Activated CD4-positive, alpha-beta T cell treated with anti-CD3 and anti-CD28 coated beads, Interleukin-2, amount 10 ng/mL, durations not matched to agents 7 days and 5 days (primary cell): ENCODE measurements around the gene UTP14C. TPM values are rescaled to one million over a fixed set of nuclear protein-coding genes. Genes with fewer than 3 reads are reported as not detected.
"Not testable (repeated sequence)": the region's sequence is repeated elsewhere in the genome, so short reads cannot be mapped to it uniquely, and the experiment has no call there.

Experiments used
- CTCF ChIA-PET: fragments of 350-600 bp; sonication (Branson Sonifier 250); formaldehyde crosslinking; loops from one replicate; lab custom pipeline; 2021; ENCODE audit warnings: antibody characterized with exemption; lab: Charles Lee
- POLR2A ChIA-PET: fragments of 350-600 bp; sonication (Branson Sonifier 250); formaldehyde crosslinking; loops from one replicate; lab custom pipeline; 2021; ENCODE audit warnings: antibody characterized with exemption; lab: Charles Lee
- DNase-seq: peaks from one replicate; pipeline ENCODE4 v3.0.0-alpha.2; 2020
- H3K27ac Mint-ChIP-seq: one replicate; pipeline ENCODE4 v1.8.0; 2021; ENCODE audit warnings: mild to moderate bottlenecking, moderate library complexity, mixed read lengths
- H3K27me3 Mint-ChIP-seq: one replicate; pipeline ENCODE4 v1.8.0; 2021; ENCODE audit warnings: mixed read lengths
- H3K36me3 Mint-ChIP-seq: one replicate; pipeline ENCODE4 v1.8.0; 2021; ENCODE audit warnings: low read depth, mixed read lengths
- H3K4me1 Mint-ChIP-seq: one replicate; pipeline ENCODE4 v1.8.0; 2021; ENCODE audit warnings: mixed read lengths
- H3K4me3 Mint-ChIP-seq: one replicate; pipeline ENCODE4 v1.8.0; 2021; ENCODE audit warnings: mild to moderate bottlenecking, moderate library complexity, mixed read lengths
- H3K9me3 Mint-ChIP-seq: one replicate; pipeline ENCODE4 v1.8.0; 2021; ENCODE audit warnings: mixed read lengths
- total RNA-seq, 2 experiments: library from RNA; stranded (reverse); gene quantifications; one replicate each; pipeline ENCODE4 v1.2.3, GENCODE V29; 2021

The UTP14C gene, protein sequence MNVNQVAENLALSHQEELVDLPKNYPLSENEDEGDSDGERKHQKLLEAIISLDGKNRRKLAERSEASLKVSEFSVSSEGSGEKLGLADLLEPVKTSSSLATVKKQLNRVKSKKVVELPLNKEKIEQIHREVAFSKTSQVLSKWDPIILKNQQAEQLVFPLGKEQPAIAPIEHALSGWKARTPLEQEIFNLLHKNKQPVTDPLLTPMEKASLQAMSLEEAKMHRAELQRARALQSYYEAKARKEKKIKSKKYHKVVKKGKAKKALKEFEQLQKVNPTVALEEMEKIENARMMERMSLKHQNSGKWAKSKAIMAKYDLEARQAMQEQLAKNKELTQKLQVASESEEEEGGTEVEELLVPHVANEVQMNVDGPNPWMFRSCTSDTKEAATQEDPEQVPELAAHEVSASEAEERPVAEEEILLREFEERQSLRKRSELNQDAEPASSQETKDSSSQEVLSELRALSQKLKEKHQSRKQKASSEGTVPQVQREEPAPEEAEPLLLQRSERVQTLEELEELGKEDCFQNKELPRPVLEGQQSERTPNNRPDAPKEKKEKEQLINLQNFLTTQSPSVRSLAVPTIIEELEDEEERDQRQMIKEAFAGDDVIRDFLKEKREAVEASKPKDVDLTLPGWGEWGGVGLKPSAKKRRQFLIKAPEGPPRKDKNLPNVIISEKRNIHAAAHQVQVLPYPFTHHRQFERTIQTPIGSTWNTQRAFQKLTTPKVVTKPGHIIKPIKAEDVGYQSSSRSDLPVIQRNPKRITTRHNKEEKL
- total RNA-seq = 10 to 100 TPM; 11.7 to 12.9 TPM

DNA sequence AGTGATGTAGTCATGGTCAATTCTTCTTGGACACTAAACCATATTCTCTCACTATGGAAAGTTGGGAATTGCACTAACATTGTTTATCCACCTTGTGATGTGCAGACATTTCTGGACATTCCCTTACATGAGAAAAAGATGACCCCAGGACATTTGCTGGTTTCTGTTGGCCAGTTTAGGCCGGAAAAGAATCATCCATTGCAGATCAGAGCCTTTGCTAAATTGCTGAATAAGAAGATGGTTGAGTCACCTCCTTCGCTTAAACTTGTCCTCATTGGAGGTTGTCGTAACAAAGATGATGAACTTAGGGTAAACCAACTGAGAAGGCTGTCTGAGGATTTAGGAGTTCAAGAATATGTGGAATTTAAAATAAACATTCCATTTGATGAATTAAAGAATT, at the start of gene UTP14C:
TSS of gene UTP14C (plus strand) at position 211 of the 400 bp plus-strand sequence. CDS start 4,114 bp downstream, outside the sequence.
- H3K4me3 Mint-ChIP-seq = no peak within 1 kb of the TSS
- H3K9me3 Mint-ChIP-seq = peaks cover 13% of the 10 kb centered on the region
- no peak within 1 kb of the TSS for H3K27ac Mint-ChIP-seq
- H3K27me3 Mint-ChIP-seq = no peaks in the 10 kb centered on the region
- ChIA-PET POLR2A (no interaction called here), CTCF (no interaction called here)
- H3K36me3 Mint-ChIP-seq = peaks cover 80% of the 10 kb centered on the region
- H3K4me1 Mint-ChIP-seq = peaks cover 7% of the 10 kb centered on the region
- no peak for DNase-seq

DNA sequence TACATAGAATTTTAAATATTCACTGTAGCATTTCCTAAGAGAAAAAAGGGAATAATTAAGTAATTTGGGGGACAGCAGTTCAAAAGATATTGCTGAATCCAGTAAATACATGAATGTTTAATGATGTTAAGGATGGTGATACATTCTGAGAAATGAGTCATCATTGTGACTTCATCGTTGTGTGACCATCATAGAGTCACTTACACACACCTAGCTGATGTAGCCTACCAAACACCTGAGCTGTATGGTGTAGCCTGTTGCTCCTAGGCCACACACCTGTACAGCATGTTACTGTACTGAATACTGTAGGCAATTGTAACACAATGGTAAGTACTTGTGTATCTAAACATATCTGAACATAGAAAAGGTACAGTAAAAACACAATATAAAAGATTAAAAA, 48.1 kb upstream of the UTP14C start:
- H3K36me3 Mint-ChIP-seq = no peaks in the 10 kb centered on the region
- no peak for DNase-seq
- peaks cover 4% of the 10 kb centered on the region for H3K4me1 Mint-ChIP-seq
- H3K9me3 Mint-ChIP-seq = no peaks in the 10 kb centered on the region
- POLR2A ChIA-PET = no interaction called here
- peaks cover 2% of the 10 kb centered on the region for H3K27me3 Mint-ChIP-seq
- CTCF ChIA-PET = interaction anchor here (0.9 kb wide), 2 partner anchors 15 to 176 kb away, joined by 3 to 5 read pairs; no protein-coding TSS in a partner anchor
- no peak overlapping the region for H3K4me3 Mint-ChIP-seq
- no peak overlapping the region for H3K27ac Mint-ChIP-seq

DNA sequence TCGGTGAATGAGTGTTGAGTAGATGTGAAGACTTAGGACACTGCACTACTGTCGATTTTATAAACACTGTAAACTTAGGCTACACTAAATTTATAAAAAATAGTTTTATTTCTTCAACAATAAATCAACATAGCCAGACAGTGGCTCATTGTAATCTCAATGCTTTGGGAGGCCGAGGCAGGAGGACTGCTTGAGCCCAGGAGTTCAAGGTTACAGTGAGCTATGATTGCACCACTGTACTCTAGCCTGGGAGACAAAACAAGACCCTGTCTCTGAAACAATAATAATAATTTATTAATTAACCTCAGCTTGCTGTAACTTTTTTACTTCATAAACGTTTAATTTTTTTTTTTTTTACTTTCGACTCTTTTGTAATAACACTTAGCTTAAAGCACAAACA, 47.6 kb upstream of the UTP14C start:
- Mint-ChIP-seq H3K9me3 (no peaks in the 10 kb centered on the region), H3K4me1 (peaks cover 2% of the 10 kb centered on the region), H3K27ac (no peak overlapping the region), H3K27me3 (peaks cover 2% of the 10 kb centered on the region), H3K4me3 (no peak overlapping the region), H3K36me3 (no peaks in the 10 kb centered on the region)
- no peak for DNase-seq
- ChIA-PET POLR2A (no interaction called here), CTCF (interaction anchor here (0.9 to 1.0 kb wide), 3 partner anchors 14 to 177 kb away, joined by 3 to 5 read pairs (median 3); no protein-coding TSS in a partner anchor)

DNA sequence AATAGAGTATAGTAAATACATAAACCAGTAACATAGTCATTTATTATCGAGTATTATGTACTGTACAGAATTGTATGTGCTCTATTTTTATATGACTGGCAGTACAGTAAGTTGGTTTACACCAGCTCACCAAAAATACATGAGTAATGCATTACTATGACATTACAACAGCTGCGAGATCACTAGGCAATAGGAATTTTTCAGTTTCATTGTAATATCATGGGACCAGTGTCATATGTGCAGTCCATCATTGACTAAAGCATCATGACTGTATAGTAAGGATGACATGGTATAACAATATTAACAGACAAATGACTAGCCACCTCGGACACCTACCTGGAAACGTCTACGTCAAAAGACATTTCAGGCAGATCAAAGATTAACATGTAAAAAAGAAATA, 46.9 kb upstream of the UTP14C start:
- H3K36me3 Mint-ChIP-seq = no peaks in the 10 kb centered on the region
- H3K27ac Mint-ChIP-seq = no peak overlapping the region
- H3K27me3 Mint-ChIP-seq = peaks cover 2% of the 10 kb centered on the region
- no peaks in the 10 kb centered on the region for H3K9me3 Mint-ChIP-seq
- H3K4me1 Mint-ChIP-seq = no peaks in the 10 kb centered on the region
- H3K4me3 Mint-ChIP-seq = no peak overlapping the region
- no peak for DNase-seq
- POLR2A ChIA-PET = no interaction called here
- CTCF ChIA-PET = interaction anchor here (1.0 to 1.2 kb wide), 2 partner anchors 18 to 19 kb away, joined by 3 read pairs; no protein-coding TSS in a partner anchor

DNA sequence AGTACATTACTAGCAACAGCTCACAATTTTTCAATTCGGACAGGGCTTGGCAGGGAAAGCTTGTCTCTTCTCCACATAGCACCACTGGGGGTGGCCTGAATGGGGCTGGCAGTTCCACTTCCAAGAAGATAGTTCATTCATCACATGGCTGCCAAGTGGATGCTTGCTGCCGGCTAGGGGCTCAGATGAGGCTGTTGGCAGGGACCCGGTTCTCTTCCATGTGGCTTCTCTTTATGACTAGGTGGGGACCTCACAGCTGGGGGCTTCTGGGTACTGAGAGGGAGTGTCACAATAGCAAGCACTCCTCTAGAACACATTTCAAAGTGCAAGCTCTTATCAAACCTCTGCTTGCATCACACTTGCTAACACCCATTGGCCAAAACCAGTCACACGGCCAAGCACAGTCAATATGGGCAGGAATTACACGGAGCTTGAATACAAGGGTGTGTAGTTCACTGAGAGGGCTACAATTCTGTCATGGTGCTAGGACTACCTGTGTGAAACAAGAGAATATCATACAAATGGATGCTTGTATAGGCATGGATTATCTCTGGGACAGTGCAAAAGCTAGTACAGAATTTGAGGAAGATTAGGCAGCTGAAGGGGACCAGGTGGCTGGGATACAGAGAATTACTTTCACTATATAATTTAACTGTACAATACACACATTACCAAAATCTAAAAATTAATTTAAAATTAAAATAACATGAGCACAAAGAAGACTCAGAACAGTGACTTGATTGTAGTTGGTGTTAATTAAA, 45.5 kb upstream of the UTP14C start:
- peaks cover 2% of the 10 kb centered on the region for H3K27me3 Mint-ChIP-seq
- DNase-seq = no peak
- CTCF ChIA-PET = interaction anchor here (1.2 to 1.3 kb wide), 2 partner anchors 13 to 19 kb away, joined by 3 to 5 read pairs; no protein-coding TSS in a partner anchor
- no peaks in the 10 kb centered on the region for H3K9me3 Mint-ChIP-seq
- H3K36me3 Mint-ChIP-seq = no peaks in the 10 kb centered on the region
- POLR2A ChIA-PET = no interaction called here
- H3K4me3 Mint-ChIP-seq = no peak overlapping the region
- H3K27ac Mint-ChIP-seq = no peak overlapping the region
- no peaks in the 10 kb centered on the region for H3K4me1 Mint-ChIP-seq

DNA sequence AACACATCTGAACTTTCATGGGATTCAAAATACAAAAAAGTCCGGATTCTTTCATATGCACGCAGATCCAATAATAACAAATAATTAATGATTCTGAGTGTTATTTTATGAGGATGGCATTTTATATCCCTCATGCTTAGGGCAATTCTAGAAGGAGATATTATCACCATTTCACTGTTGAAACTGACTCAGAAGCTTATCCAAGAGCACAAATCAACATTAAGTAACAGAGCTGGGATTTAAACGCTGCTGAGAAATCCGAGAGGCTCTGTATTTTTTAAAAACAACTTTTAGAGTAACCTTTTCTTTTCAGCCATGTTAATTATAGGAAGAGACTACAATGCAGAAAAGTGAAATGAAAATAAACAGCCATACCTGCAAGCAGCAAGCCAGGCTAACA, 43.6 kb upstream of the UTP14C start:
- CTCF ChIA-PET = no interaction called here
- H3K27me3 Mint-ChIP-seq = peaks cover 15% of the 10 kb centered on the region
- DNase-seq = no peak
- no peak overlapping the region for H3K27ac Mint-ChIP-seq
- POLR2A ChIA-PET = no interaction called here
- no peaks in the 10 kb centered on the region for H3K36me3 Mint-ChIP-seq
- no peak overlapping the region for H3K4me3 Mint-ChIP-seq
- no peaks in the 10 kb centered on the region for H3K4me1 Mint-ChIP-seq
- no peaks in the 10 kb centered on the region for H3K9me3 Mint-ChIP-seq

DNA sequence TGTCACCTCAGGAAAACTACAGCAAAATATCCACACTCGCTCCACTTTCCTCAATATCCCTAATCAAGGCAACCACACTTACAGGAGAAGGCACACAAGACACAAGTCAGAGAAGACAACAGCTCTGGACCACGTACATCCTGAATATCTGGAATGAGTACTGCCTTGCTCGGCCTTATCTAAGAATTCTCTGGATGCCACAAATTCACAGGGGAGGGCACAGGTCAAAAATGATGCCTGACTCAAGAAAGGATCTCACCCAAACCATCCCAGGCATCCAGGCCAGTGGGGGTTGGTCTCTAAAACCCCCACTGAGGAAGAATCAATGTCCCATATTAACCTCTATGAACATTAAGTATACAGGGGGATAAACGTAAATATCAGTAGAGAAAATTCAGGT, 43.1 kb upstream of the UTP14C start:
- POLR2A ChIA-PET = no interaction called here

DNA sequence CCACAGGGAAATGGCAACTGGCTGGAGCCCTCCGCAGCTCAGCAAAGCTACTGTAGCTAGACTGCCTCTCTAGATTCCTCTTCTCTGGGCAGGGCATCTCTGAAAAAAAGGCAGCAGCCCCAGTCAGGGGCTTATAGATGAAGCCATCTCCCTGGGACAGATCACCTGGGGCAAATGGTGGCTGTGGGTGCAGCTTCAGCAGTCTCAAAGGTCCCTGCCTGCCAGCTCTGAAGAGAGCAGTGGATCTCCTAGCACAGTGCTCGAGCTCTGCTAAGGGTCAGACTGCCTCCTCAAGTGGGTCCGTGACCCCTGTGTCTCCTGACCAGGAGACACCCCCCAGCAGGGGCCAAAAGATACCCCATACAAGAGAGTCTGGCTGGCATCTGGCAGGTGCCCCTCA, 41.2 kb upstream of the UTP14C start:
- H3K4me1 Mint-ChIP-seq, H3K36me3 Mint-ChIP-seq, H3K4me3 Mint-ChIP-seq, H3K9me3 Mint-ChIP-seq, DNase-seq, POLR2A ChIA-PET, H3K27ac Mint-ChIP-seq, CTCF ChIA-PET: not testable (repeated sequence)
- peaks cover 26% of the 10 kb centered on the region for H3K27me3 Mint-ChIP-seq

More for the DNA sequence above, 43.1 kb upstream of the UTP14C start:
- Mint-ChIP-seq H3K36me3 (no peaks in the 10 kb centered on the region), H3K9me3 (no peaks in the 10 kb centered on the region), H3K4me3 (no peak overlapping the region), H3K27ac (no peak overlapping the region), H3K4me1 (no peaks in the 10 kb centered on the region), H3K27me3 (peaks cover 17% of the 10 kb centered on the region)
- CTCF ChIA-PET = no interaction called here
- no peak for DNase-seq

DNA sequence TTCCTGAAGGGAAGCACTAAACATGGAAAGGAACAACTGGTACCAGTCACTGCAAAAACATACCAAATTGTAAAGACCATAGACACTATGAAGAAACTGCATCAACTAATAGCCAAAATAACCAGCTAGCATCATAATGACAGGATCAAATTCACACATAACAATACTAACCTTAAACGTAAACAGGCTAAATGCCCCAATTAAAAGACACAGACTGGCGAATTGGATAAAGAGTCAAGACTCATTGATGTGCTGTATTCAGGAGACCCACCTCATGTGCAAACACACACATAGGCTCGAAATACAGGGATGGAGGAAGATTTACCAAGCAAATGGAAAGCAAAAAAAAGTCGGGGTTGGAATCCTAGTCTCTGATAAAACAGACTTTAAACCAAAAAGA, 39.6 kb upstream of the UTP14C start:
- H3K4me1 Mint-ChIP-seq, H3K4me3 Mint-ChIP-seq, POLR2A ChIA-PET, H3K27ac Mint-ChIP-seq, H3K36me3 Mint-ChIP-seq, H3K9me3 Mint-ChIP-seq, CTCF ChIA-PET, DNase-seq: not testable (repeated sequence)
- peaks cover 26% of the 10 kb centered on the region for H3K27me3 Mint-ChIP-seq

DNA sequence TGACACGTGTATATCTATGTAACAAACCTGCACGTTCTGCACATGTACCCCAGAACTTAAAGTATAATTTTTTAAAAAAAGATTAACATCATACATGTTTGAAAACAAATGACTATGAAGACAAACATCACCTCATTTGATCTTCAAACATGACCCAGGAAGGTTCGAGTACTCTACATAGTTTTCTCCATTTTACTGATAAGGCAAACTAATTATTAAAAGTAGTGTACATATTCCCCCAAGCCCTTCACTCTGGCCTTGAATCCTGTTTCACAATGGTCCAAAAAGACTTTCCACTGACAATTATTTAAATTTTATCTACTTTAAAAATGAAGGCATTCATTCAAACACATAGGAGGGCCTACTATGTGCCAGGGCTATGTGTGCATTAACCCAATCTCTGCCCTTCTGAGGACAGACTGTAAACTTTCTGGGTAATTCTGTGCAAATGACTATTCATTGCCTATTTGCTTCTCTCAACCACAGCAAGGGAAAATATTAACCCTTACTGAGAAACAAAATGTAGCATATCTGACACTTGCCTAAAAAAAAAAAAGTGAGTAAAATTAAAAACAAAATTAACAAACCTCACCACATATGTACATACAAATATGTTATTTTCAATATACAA, 35.4 kb upstream of the UTP14C start:
- H3K36me3 Mint-ChIP-seq = no peaks in the 10 kb centered on the region

DNA sequence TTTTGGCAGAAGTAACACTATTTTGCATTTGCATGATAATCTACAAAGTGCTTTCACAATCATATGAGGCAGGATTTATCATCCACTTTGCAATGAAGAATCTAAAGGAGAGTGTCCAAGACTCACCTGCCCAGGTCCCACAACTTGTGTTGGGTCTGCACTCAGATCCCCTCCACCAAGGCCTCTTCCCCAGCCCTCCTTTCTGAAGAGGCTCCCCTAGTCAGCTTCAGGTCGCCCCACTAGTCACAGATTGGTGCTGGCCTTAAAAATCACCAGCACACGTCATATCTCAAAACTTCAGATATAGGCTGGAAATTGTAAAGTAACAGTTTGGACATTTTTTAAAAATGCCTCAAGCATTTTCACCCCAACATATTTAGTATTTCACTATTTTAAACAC, 30.8 kb upstream of the UTP14C start:
- peaks cover 7% of the 10 kb centered on the region for H3K27me3 Mint-ChIP-seq
- no peak for DNase-seq
- no peaks in the 10 kb centered on the region for H3K9me3 Mint-ChIP-seq
- CTCF ChIA-PET = no interaction called here
- no peaks in the 10 kb centered on the region for H3K36me3 Mint-ChIP-seq
- H3K27ac Mint-ChIP-seq = no peak overlapping the region
- no peak overlapping the region for H3K4me3 Mint-ChIP-seq
- peaks cover 11% of the 10 kb centered on the region for H3K4me1 Mint-ChIP-seq
- POLR2A ChIA-PET = interaction anchor here (0.6 kb wide), 1 partner anchor 575 kb away, joined by 3 read pairs; no protein-coding TSS in a partner anchor

More for the DNA sequence above, 35.4 kb upstream of the UTP14C start:
- no peak overlapping the region for H3K27ac Mint-ChIP-seq
- no peaks in the 10 kb centered on the region for H3K9me3 Mint-ChIP-seq
- no peak overlapping the region for H3K4me3 Mint-ChIP-seq
- ChIA-PET CTCF (no interaction called here), POLR2A (no interaction called here)
- H3K4me1 Mint-ChIP-seq = no peaks in the 10 kb centered on the region
- H3K27me3 Mint-ChIP-seq = peaks cover 24% of the 10 kb centered on the region
- no peak for DNase-seq
